HG03442 (cell line): Measurements from ENCODE around the gene TSHZ2.
"Not testable (repeated sequence)": the region's sequence is repeated elsewhere in the genome, so short reads cannot be mapped to it uniquely, and the experiment has no call there.

ENCODE experiments used
- ATAC-seq: cut with Tn5 transposase; IDR thresholded peaks from one replicate; pipeline ENCODE4 v1.9.1; 2021; ENCODE audit warnings: mild to moderate bottlenecking, moderate library complexity; ENCODE audit not compliant: unreplicated experiment

Gene TSHZ2

GRCh38 chr20:52959125-52959524, 13.0 kb upstream of the TSHZ2 start:
- ATAC-seq, result no peak

GRCh38 chr20:52962183-52962582, 10.0 kb upstream of the TSHZ2 start:
- no peak for ATAC-seq

GRCh38 chr20:52963131-52963530, 9.0 kb upstream of the TSHZ2 start:
- ATAC-seq, result no peak

- no peak for ATAC-seq
These were observed 8.0 kb upstream of the TSHZ2 start for GRCh38 chr20:52964131-52964530.

GRCh38 chr20:52965380-52965779, 6.8 kb upstream of the TSHZ2 start:
- ATAC-seq, result no peak

- no peak for ATAC-seq
These were observed 6.3 kb upstream of the TSHZ2 start for GRCh38 chr20:52965819-52966218.

GRCh38 chr20:52966543-52966942, 5.6 kb upstream of the TSHZ2 start:
- ATAC-seq, result not testable (repeated sequence)

- no peak for ATAC-seq
These were observed 514 bp upstream of the TSHZ2 start for GRCh38 chr20:52971498-52972189.

GRCh38 chr20:52972965-52973819, 1.0 kb downstream of the TSHZ2 start:
- no peak for ATAC-seq

GRCh38 chr20:52974179-52974594, 2.0 kb downstream of the TSHZ2 start:
- ATAC-seq, result no peak

GRCh38 chr20:52975029-52975732, 3.0 kb downstream of the TSHZ2 start:
- no peak for ATAC-seq

- ATAC-seq, result no peak
These were observed 3.8 kb downstream of the TSHZ2 start for GRCh38 chr20:52975803-52976531.

- ATAC-seq, result no peak
These were observed 6.7 kb downstream of the TSHZ2 start for GRCh38 chr20:52978851-52979250.

GRCh38 chr20:52981051-52981450, 8.9 kb downstream of the TSHZ2 start:
- no peak for ATAC-seq

GRCh38 chr20:52983726-52984450, 11.7 kb downstream of the TSHZ2 start:
- ATAC-seq, result no peak

GRCh38 chr20:52984451-52984810, 12.3 kb downstream of the TSHZ2 start:
- no peak for ATAC-seq

- no peak for ATAC-seq
These were observed 13.5 kb downstream of the TSHZ2 start for GRCh38 chr20:52985687-52986086.

GRCh38 chr20:52987295-52987694, 15.1 kb downstream of the TSHZ2 start:
- no peak for ATAC-seq

GRCh38 chr20:52991830-52992229, 19.7 kb downstream of the TSHZ2 start:
- no peak for ATAC-seq

GRCh38 chr20:52992632-52993031, 20.5 kb downstream of the TSHZ2 start:
- ATAC-seq, result no peak
